Stimulated activated CD8-positive, alpha-beta memory T cell treated with anti-CD3 and anti-CD28 coated beads, Interleukin-7, amount 100 ng/mL, for 24 hours (primary cell): ENCODE data around the gene ACVR1B.

Experiments used
- DNase-seq: peaks from one replicate; pipeline ENCODE4 v3.0.0-alpha.2; 2020; ENCODE audit warnings: low read depth

The ACVR1B gene

DNA sequence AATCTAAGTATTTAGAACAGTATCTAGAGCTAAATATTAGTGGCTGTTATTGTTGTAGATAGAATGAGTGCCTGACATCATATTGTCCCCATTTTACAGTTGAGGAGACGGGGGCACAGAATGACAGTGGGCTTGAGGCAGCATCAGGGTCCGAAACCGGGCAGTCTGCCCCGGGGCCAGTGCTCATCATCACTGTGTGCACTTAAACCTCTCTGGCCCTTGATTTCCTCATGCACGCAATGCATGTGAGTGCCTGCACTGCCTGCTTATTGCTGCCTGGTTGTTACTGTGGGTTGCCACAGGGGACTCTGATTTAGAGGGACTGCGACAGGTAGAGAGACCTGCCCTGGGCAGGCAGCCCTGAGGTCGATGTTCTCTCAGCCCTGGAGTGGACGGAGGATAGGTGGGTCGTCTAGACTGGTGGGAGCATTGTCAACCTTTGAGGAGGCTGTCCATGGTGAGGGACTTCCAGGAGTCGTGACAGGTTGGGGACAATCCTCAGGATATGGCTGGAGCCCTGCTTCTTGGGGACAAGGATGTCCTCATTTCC, 34.4 kb upstream of the ACVR1B start:
- DNase-seq, result no peak

- DNase-seq, result no peak
These were observed 33.6 kb upstream of the ACVR1B start for GRCh38 chr12:51917746-51918453.

DNA sequence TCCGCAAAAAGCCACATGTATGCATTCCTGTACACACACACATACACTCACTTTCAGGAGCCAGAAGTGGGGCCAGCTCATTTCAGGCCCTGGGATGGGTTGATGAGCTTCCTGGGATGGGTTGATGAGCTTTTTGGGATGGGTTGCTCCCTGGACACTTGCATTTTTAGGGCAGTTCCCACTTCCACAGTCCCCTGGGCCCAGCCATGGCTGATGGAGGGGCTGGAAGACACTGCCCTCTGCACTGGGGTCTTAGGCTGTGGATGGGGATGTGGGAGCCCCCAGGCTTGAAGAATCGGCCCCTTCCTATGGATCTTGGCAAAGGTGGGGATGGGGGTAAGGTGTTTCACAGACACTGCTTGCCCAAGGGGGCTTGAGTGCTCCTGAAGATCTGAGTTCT, 31.5 kb upstream of the ACVR1B start:
- no peak for DNase-seq

GRCh38 chr12:51921017-51921725, 30.3 kb upstream of the ACVR1B start:
- DNase-seq, result no peak

- no peak for DNase-seq
These were observed 29.4 kb upstream of the ACVR1B start for GRCh38 chr12:51922146-51922545.

DNA sequence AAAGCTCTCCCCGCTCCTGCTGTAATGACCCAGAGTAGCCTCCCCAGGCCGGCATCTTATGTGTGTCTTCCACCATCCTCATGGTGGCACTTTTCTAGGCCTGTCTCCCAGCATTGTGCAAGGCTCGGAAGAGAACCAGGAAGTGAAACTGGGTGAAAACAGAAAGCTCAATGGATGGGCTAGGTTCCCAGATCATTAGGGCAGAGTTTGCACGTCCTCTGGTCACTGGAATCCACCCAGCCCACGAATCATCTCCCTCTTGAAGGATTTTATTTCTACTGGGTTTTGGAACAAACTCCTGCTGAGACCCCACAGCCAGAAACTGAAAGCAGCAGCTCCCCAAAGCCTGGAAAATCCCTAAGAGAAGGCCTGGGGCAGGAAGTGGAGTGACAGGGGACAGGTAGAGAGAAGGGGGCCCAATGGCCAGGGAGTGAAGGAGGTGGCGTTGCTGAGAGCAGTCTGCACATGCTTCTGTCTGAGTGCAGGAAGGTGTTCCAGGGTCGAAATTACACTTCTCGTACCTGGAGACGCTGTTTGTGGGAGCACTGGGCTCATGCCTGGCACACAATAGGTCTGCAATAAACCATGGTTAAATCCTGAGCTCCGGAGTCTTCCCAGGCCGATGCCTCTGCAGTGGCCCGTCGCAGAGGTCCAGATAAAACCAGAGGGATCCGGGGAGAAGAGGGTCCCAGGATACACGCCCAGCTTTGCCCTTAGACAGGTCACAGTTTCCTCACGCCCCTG, 28.6 kb upstream of the ACVR1B start:
- no peak for DNase-seq

DNA sequence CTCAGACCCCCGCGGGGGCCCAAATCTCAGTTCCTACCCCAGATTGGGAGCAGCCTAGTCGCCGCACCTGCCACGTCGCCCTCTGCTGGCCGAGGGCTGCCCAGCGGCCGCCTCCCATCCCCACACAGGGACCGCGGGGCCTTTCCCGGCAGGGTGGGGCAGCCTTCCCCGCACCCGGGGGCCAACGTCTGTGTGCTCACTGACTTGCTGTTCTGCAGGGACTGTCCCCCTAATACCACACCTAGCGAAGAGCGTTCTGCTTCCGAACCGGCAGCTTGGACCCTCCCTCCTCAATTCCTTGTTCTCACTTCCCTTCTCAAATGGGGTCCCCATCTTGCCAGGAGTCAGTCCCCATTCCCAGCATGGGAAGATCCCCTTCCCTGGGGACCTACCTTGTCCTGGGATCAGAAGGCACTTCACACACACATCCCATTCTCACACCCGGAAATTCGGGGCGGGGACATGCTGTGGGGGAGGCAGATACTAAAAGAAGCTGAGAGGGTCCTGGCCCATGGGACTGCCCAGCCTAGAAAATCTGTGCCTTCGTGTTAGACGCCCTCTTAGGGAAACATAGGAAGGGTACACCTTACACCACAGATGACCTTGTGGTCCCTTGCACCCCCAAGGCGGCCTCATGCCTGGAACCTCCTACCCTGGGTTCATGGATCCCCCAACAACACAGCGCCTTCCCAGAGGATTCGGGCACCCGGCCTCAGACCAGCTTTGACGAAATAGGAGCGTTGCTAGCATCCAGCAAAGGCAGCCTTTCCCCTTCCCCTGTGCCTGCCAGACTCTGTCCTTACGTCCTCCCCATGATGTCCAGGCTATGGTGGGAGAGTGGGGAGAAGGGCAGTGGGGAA, 27.8 kb upstream of the ACVR1B start:
- DNase-seq, result peak; percentile 18

DNA sequence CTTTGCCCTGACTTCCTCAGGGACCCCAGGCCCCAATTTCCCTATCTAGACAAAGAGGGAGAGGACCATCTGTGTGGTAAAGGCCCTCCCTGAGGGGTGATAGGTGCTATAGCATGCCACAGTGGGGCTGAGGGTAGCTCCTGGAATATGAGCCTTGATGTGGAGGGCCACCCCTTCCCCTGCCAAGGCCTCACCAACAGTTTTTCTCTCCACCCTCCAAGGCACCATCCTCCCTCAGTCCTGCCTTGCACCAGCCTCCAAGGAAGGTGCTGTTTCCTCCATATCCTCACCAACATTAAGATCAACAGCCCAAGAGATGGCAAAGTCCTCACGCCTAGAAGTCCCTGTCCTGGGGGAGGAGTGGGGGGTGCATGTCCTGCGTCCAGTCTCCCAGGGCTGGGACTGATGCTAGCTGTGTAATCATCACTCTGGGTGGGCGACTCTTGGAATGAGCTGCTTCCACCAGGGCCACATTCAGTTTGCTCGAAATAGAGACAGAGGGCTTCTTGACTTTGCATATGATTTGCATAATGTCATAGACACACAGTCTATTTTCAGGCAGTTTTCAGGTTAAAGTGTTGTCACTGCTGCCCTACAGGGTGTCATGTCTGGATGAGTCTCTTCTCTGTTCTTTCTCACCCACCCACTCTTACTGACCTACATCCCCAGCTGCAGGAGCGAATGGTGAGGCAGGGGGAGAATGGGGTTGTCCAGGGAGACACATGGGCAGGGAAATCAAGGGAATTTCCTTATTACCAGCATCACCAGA, 26.8 kb upstream of the ACVR1B start:
- DNase-seq, result no peak

DNA sequence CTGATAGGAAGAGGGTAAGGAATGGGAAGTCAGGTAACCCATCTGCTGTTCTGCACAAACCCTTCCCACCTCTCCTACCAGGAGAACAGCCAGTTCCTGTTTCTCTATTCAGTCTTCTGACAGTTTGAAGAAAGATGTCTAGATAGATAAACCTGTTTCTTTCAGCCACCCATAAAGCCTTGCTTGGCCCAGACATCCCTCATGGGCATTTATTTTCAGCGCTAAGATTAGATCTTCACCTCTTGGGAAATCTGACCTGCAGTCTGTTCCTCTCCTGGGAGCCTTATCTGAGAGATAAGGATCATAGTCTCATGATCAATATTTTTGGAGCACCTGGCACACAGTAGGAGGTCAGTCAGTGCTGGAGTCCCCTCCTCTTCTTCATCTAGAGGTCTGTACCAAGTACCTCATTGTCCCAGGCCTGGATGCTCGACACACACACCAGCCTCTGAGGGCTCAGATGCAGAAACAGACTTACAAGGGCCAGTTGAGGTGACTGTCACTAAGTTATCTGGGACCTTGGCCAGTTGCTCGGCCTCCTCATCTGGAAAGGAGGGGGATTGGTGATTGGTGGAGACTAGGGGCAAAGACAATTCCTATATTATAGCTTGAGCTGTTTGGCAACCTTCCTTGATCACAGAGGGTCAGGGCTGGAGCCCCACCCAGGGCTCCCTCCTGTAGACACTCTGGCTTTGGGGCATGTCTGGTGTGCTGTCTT, 26.0 kb upstream of the ACVR1B start:
- no peak for DNase-seq

DNA sequence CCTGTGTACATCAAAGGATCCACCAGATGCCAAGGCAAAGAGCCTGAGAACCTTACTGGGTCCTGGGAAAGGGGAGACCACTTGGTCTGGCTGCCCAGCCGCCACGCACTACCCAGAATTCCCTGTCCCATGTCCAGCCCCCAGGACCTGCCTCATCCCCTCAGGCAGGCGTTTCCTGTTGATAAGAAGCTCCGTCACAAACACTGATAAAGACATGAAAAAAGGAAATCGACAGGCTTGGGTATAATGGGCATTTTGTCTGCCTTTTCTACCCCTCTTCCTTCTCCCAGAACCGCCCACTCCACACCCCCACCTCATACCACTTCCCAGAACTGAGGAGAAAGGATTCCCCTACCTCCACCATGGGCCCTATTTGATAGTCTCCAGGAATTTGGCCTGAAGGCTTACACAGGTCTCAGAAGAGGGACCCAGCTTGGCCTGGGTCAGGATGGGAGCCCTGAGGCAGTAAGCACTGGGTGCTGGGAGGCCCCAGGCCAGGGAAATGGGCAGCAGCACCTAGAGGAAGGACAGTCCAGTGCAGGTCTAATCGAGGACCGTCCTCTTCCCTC, 25.4 kb upstream of the ACVR1B start:
- no peak for DNase-seq

DNA sequence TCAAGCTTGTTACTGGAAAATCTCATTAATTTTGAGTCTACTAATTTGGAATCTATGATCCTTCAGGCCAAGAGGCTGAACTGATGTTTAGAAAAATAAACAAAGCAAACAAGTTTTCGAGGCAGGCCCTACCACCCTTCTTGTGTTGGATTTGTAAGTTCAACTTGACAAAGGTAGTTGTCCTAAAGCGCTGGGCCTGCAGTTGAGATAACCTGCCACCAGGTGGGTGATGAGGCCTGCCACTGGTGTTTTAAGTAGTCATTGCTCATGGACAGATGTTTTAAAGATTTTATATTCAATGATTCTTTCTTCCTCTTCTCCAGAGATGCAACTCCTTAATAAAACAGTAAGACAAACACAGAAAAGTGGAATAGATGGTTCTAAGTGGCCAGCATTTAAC, 24.8 kb upstream of the ACVR1B start:
- DNase-seq, result no peak

GRCh38 chr12:51932218-51933076, 19.1 kb upstream of the ACVR1B start:
- DNase-seq, result no peak

- DNase-seq, result no peak
These were observed 17.4 kb upstream of the ACVR1B start for GRCh38 chr12:51934080-51934479.

DNA sequence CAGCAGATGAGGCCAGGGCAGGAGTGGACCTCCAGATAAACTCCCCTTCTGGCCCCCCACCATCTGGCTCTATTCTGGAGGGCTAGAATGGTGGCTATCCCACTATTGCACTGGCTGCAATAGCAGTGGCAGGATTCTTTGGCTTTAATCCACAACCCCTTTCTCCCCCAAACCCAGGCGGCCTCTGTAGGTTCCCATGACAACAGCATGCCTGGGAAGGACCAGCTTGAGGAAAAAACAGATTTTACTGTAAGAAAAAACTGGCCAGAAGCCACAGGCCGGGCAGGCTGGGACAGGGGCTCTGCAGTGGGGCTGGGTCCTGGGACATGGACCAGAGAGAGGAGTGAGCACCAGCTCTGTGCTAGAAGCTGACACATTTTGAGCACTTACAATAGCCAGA, 13.6 kb upstream of the ACVR1B start:
- DNase-seq, result no peak

GRCh38 chr12:51938726-51939125, 12.8 kb upstream of the ACVR1B start:
- DNase-seq, result no peak

DNA sequence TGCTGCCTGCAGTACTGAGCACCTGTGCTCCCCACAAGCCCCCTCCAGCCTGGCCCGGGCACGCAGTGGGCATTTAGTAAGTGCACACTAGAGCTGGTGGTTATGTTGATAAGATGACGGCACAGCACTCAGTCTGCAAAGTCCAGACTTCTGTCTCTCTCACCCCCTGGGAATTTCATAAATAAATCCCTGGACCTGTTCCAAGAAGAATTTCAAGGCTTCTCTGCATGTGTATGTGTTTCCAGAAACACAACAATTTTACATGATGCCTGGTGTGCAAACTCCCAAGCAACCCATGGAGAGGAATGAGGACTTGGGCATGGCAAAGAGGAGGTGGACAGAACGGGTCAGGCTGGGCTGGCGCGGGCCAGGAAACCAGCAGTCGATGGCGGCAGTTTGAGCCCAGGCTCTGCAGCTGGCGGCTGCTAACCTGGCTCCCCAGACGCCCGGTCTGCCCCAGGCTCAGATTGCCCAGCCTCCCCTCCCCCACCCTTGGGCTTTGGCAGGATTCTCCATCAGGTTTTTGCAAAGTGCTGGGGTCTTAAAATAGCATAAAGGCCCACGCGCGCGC, 10.4 kb upstream of the ACVR1B start:
- no peak for DNase-seq

- DNase-seq, result no peak
These were observed 9.9 kb upstream of the ACVR1B start for GRCh38 chr12:51941604-51942003.

DNA sequence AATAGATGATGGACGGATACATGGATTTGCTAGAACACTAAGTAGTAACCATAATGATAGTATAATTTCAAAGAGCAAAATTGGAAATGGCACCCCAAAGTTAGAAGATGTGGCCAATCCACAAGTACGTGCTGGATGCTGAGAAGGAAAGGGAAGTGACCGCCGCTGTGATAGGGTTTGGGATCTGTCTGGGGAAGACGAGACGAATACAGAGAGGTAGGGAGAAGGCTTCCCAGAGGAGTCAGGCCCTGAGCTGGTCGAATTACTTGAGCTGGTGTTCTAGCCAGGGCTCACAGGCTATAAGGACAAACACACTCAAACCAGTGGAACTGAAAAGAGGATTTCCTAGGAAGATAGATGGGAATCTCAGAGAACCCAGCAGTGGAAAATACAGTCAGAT, 9.4 kb upstream of the ACVR1B start:
- no peak for DNase-seq

GRCh38 chr12:51942501-51943000, 8.9 kb upstream of the ACVR1B start:
- no peak for DNase-seq
